Mesenchymal stem cell (in vitro differentiated cells and primary cell): ENCODE data around the gene EXOC4.

ENCODE experiments used
- DNase-seq: peaks from one replicate; pipeline ENCODE4 v3.0.0-alpha.2; 2013
- H2AFZ ChIP-seq: one replicate; pipeline ENCODE4 v1.6.1; 2013; ENCODE audit warnings: low read depth, mild to moderate bottlenecking, control low read depth, inconsistent platforms, low read length, moderate library complexity
- H2AK5ac ChIP-seq: 2 replicates; pipeline ENCODE4 v1.6.1; 2013; ENCODE audit warnings: low read length, moderate library complexity, mild to moderate bottlenecking, inconsistent platforms; ENCODE audit not compliant: severe bottlenecking
- H2BK120ac ChIP-seq: one replicate; pipeline ENCODE4 v1.6.1; 2013; ENCODE audit warnings: low read depth, mild to moderate bottlenecking, inconsistent platforms, low read length, moderate library complexity
- H2BK12ac ChIP-seq, 2 experiments: one replicate each; pipeline ENCODE4 v1.6.1; 2013; ENCODE audit warnings: inconsistent platforms in 2 of 2, low read length in 2 of 2, mild to moderate bottlenecking in 2 of 2, moderate library complexity in 2 of 2, control low read depth in 1 of 2
- H2BK15ac ChIP-seq: one replicate; pipeline ENCODE4 v1.6.1; 2013; ENCODE audit warnings: mild to moderate bottlenecking, low read depth, inconsistent platforms; ENCODE audit not compliant: poor library complexity, severe bottlenecking
- H2BK5ac ChIP-seq: 2 replicates; pipeline ENCODE4 v1.6.1; 2013; ENCODE audit warnings: low read depth, mild to moderate bottlenecking, low read length, control low read depth, inconsistent platforms; ENCODE audit not compliant: poor library complexity, severe bottlenecking
- H3K14ac ChIP-seq, 2 experiments: one replicate each; pipeline ENCODE4 v1.6.1; 2013; ENCODE audit warnings: inconsistent platforms in 2 of 2, low read length in 2 of 2, control low read depth in 1 of 2, mild to moderate bottlenecking in 1 of 2, moderate library complexity in 1 of 2
- H3K18ac ChIP-seq, 2 experiments: one replicate each; pipeline ENCODE4 v1.6.1; 2013; ENCODE audit warnings: inconsistent platforms in 2 of 2, low read length in 2 of 2, control low read depth in 1 of 2, low read depth in 1 of 2, mild to moderate bottlenecking in 1 of 2
- H3K23ac ChIP-seq, 2 experiments: one replicate each; pipeline ENCODE4 v1.6.1; 2013; ENCODE audit warnings: inconsistent platforms in 2 of 2, low read length in 2 of 2, mild to moderate bottlenecking in 2 of 2, moderate library complexity in 2 of 2, control low read depth in 1 of 2
- H3K27ac ChIP-seq: 2 replicates; pipeline ENCODE4 v1.5.1; 2013; ENCODE audit warnings: mild to moderate bottlenecking, moderate library complexity, low read length, control low read depth, inconsistent platforms; ENCODE audit not compliant: poor library complexity, severe bottlenecking
- H3K27me3 ChIP-seq, 2 experiments: 2 replicates each; pipeline versions ENCODE4 v1.6.1 to v1.7.0; 2013; ENCODE audit warnings: low read length in 2 of 2, mild to moderate bottlenecking in 2 of 2, moderate library complexity in 2 of 2, control low read depth in 1 of 2, inconsistent platforms in 1 of 2; ENCODE audit not compliant: control insufficient read depth in 1 of 2, insufficient read depth in 1 of 2
- H3K36me3 ChIP-seq, 2 experiments: 2 replicates each; pipeline versions ENCODE4 v1.6.1 to v1.7.0; 2013; ENCODE audit warnings: low read length in 2 of 2, control low read depth in 1 of 2, inconsistent platforms in 1 of 2, low read depth in 1 of 2, mild to moderate bottlenecking in 1 of 2; ENCODE audit not compliant: insufficient read depth in 2 of 2, control insufficient read depth in 1 of 2
- H3K4ac ChIP-seq, 2 experiments: one replicate each; pipeline ENCODE4 v1.6.1; 2013; ENCODE audit warnings: inconsistent platforms in 2 of 2, low read length in 2 of 2, mild to moderate bottlenecking in 2 of 2, moderate library complexity in 2 of 2, control low read depth in 1 of 2, low read depth in 1 of 2
- H3K4me1 ChIP-seq: 2 replicates; pipeline ENCODE4 v1.6.1; 2013; ENCODE audit warnings: low read depth, low read length, control low read depth; ENCODE audit not compliant: control insufficient read depth, insufficient read depth
- H3K4me2 ChIP-seq: 2 replicates; pipeline ENCODE4 v1.6.1; 2013; ENCODE audit warnings: low read length, mild to moderate bottlenecking, inconsistent platforms; ENCODE audit not compliant: poor library complexity, severe bottlenecking
- H3K4me3 ChIP-seq, 2 experiments: 2 replicates each; pipeline versions ENCODE4 v1.5.1 to v1.7.0; 2013; ENCODE audit warnings: low read length in 2 of 2, mild to moderate bottlenecking in 2 of 2, control low read depth in 1 of 2, low read depth in 1 of 2; ENCODE audit not compliant: insufficient read depth in 1 of 2
- H3K79me1 ChIP-seq: replicated peaks from 2 replicates; pipeline ENCODE4 v1.6.1; 2013; ENCODE audit warnings: mild to moderate bottlenecking, control low read depth, low read length, inconsistent platforms; ENCODE audit not compliant: poor library complexity, severe bottlenecking
- H3K9ac ChIP-seq: 2 replicates; pipeline ENCODE4 v1.7.0; 2013; ENCODE audit warnings: mild to moderate bottlenecking, low read length, moderate library complexity
- H3K9me3 ChIP-seq: 2 replicates; pipeline ENCODE4 v1.7.0; 2013; ENCODE audit warnings: mild to moderate bottlenecking, low read length; ENCODE audit not compliant: control insufficient read depth
- H4K8ac ChIP-seq: one replicate; pipeline ENCODE4 v1.6.1; 2013; ENCODE audit warnings: inconsistent platforms, mild to moderate bottlenecking, low read length, moderate library complexity
- H4K91ac ChIP-seq: one replicate; pipeline ENCODE4 v1.6.1; 2013; ENCODE audit warnings: mild to moderate bottlenecking, low read length, inconsistent platforms
- WGBS: methylation state at CpG from one replicate; pipeline ENCODE4 v1.1.7; 2013; ENCODE audit warnings: mixed read lengths; 5-methylcytosine and 5-hydroxymethylcytosine counted together

The EXOC4 gene

DNA sequence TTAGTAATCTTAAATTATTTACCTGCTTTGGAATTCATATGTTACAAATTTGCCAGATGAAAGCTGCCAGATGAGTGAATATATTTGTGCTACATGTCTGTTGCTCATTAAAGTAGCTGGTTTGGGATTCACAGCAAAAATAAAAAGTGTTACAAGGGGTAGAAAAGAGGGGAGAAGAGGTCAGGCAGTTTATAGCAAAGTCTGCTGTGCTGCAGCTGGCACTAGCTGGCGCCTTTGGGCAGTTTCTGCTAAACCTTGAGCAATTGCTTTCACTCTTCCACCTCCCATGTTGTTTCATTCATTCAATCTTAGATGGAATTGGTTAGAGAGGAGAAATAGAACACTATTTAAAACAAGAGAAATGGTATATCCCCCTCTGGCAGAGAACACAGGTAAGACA, 470.2 kb downstream of the EXOC4 start:
- no peak overlapping the region for H2BK5ac ChIP-seq
- no peak overlapping the region for H2BK120ac ChIP-seq
- no peak overlapping the region for H3K4ac ChIP-seq
- no peak overlapping the region for H3K23ac ChIP-seq
- H3K9ac ChIP-seq = no peak overlapping the region
- no peak overlapping the region for H4K91ac ChIP-seq
- H2AK5ac ChIP-seq = no peak overlapping the region
- H3K27ac ChIP-seq = no peak overlapping the region
- H2AFZ ChIP-seq = no peak overlapping the region
- DNase-seq = no peak
- peaks cover 4% of the 10 kb centered on the region for H3K79me1 ChIP-seq
- H3K4me2 ChIP-seq = no peak overlapping the region
- H3K36me3 ChIP-seq = no peaks in the 10 kb centered on the region
- WGBS = no CpG with 5 or more reads among the region's 1 CpG
- no peak overlapping the region for H2BK12ac ChIP-seq
- H3K14ac ChIP-seq = no peak overlapping the region
- no peak overlapping the region for H3K18ac ChIP-seq
- H3K9me3 ChIP-seq = no peaks in the 10 kb centered on the region
- no peak overlapping the region for H4K8ac ChIP-seq
- no peaks in the 10 kb centered on the region for H3K27me3 ChIP-seq
- H3K4me1 ChIP-seq = peaks cover 4% of the 10 kb centered on the region
- H2BK15ac ChIP-seq = no peak overlapping the region
- no peak overlapping the region for H3K4me3 ChIP-seq

DNA sequence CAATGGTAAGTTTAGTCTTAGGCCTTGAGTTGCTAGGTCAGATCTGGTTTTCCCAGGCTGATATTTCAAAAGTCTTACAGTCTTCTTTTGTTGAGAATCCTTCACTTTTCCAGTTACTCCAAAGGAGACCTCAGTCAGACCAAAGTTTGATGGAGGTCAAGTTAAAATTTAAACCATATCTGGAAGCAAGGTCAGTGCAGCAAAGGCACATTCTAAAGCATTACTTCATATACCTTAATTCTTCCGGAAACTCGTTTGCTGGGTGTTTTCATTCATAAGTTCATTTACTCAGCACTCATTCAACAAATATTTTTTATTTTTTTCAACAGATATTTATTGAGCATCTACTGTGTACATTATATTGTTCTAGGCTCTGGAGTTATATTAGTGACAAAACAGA, 471.3 kb downstream of the EXOC4 start:
- Histone ChIP-seq H3K4me3 (no peak overlapping the region), H3K4ac (no peak overlapping the region), H2BK12ac (no peak overlapping the region), H3K27me3 (no peaks in the 10 kb centered on the region), H3K14ac (no peak overlapping the region), H2BK15ac (no peak overlapping the region), H3K36me3 (no peaks in the 10 kb centered on the region), H2BK5ac (no peak overlapping the region), H3K18ac (no peak overlapping the region), H3K79me1 (peaks cover 4% of the 10 kb centered on the region), H3K9me3 (no peaks in the 10 kb centered on the region), H3K9ac (no peak overlapping the region), H3K4me1 (peaks cover 4% of the 10 kb centered on the region), H2AK5ac (no peak overlapping the region), H2AFZ (no peak overlapping the region), H4K91ac (no peak overlapping the region), H4K8ac (no peak overlapping the region), H3K27ac (no peak overlapping the region), H3K4me2 (no peak overlapping the region), H3K23ac (no peak overlapping the region), H2BK120ac (no peak overlapping the region)
- WGBS = 100% methylated on average over 2 of the region's 2 CpGs
- DNase-seq = no peak

DNA sequence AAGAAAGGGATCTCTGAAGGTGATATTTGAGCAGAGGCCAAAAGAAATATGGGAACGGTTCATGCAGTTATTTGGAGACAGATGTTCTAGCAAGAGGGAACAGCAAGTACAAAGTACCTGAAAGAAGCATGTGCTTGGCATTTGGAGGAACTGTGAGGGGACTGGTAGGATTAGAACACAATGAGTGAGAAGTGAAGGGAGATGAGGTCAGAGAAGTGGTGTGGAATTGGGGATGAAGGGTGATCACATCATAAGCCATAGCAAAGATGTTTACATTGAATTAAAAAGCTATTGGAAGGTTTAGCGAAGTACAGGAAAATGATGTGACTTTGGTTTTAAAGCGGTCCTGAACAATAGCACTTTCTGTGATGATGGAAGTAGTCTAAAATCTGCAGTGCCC, 471.8 kb downstream of the EXOC4 start:
- no peak overlapping the region for H4K8ac ChIP-seq
- no peak overlapping the region for H3K4me2 ChIP-seq
- no peak overlapping the region for H3K27ac ChIP-seq
- WGBS = 97% methylated on average over 3 of the region's 3 CpGs
- no peak overlapping the region for H2AK5ac ChIP-seq
- H3K4me1 ChIP-seq = peaks cover 4% of the 10 kb centered on the region
- no peaks in the 10 kb centered on the region for H3K27me3 ChIP-seq
- no peaks in the 10 kb centered on the region for H3K36me3 ChIP-seq
- no peak overlapping the region for H2BK15ac ChIP-seq
- DNase-seq = no peak
- H3K18ac ChIP-seq = no peak overlapping the region
- no peak overlapping the region for H2BK120ac ChIP-seq
- no peak overlapping the region for H3K14ac ChIP-seq
- H3K4me3 ChIP-seq = no peak overlapping the region
- H3K9me3 ChIP-seq = no peaks in the 10 kb centered on the region
- H3K23ac ChIP-seq = no peak overlapping the region
- no peak overlapping the region for H3K9ac ChIP-seq
- H2BK12ac ChIP-seq = no peak overlapping the region
- H4K91ac ChIP-seq = no peak overlapping the region
- H2AFZ ChIP-seq = no peak overlapping the region
- H3K4ac ChIP-seq = no peak overlapping the region
- no peak overlapping the region for H2BK5ac ChIP-seq
- peaks cover 4% of the 10 kb centered on the region for H3K79me1 ChIP-seq

DNA sequence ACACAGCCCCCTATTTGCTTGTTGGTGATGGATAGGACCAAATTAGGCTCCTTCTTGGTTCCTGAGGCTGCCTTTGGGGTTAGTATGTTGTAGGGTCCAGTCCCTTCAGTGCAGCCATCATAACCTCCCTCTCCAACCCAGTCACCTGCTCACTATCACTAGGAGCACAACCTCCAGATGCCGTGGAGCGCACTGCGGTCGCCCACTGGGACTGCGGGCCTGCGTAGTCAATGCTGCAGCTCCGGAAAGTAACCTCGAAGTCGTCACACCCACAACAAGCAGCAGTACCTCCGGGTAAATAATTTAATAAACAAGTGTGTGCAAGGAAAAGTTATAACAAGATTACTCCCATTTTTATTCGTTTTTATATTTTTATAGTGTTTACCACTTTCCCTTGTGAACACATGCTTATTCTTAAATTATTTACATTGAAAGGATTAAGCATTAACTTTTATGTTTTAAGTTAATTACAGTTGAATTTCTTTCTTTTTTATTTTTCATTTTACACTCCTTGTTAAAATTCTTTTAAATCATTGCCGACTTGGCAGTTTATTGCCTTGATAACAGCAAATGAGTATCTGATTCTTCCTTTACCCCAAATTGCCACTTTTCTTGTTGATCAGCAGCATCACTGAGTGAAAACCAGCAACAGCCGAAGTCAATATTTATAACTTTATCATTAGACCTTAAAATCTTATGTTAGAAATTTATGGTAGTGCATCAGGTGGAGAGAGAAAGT, 474.8 kb downstream of the EXOC4 start:
- Histone ChIP-seq H3K27ac (no peak overlapping the region), H3K9ac (no peak overlapping the region), H3K79me1 (peaks cover 4% of the 10 kb centered on the region), H3K4ac (no peak overlapping the region), H4K8ac (no peak overlapping the region), H3K4me2 (no peak overlapping the region), H3K27me3 (no peaks in the 10 kb centered on the region), H2BK15ac (no peak overlapping the region), H3K23ac (no peak overlapping the region), H3K9me3 (no peaks in the 10 kb centered on the region), H3K4me3 (no peak overlapping the region), H2BK12ac (no peak overlapping the region), H4K91ac (peak overlapping the region; percentile 25), H3K36me3 (no peaks in the 10 kb centered on the region), H3K18ac (no peak overlapping the region), H3K14ac (no peak overlapping the region), H2BK5ac (no peak overlapping the region), H2AK5ac (no peak overlapping the region), H3K4me1 (peaks cover 4% of the 10 kb centered on the region), H2AFZ (no peak overlapping the region), H2BK120ac (no peak overlapping the region)
- DNase-seq = no peak
- WGBS = 85% methylated on average over 7 of the region's 13 CpGs
